Loucy (cell line): ENCODE results near the gene DHFR.

Experiments used
- CTCF ChIP-seq: fragments of 200-600 bp; sonication (generic); conservative IDR thresholded peaks from 2 replicates; pipeline ENCODE4 v1.5.1; 2014; ENCODE audit warnings: mild to moderate bottlenecking, antibody characterized with exemption, low read length
- EZH2phosphoT487 ChIP-seq: fragments of 200-600 bp; IDR thresholded peaks from 2 replicates; pipeline ENCODE4 v1.6.1; 2018; ENCODE audit warnings: antibody characterized with exemption, mild to moderate bottlenecking, moderate library complexity, borderline replicate concordance

GRCh38 chr5:80697100-80697499, 42.3 kb upstream of the DHFR start:
- TF ChIP-seq CTCF (no peak), EZH2phosphoT487 (no peak)
